ENCODE measurements around the gene ITGA6.
"Not testable (repeated sequence)": the region's sequence is repeated elsewhere in the genome, so short reads cannot be mapped to it uniquely, and the experiment has no call there.

ITGA6 gene

GRCh38 chr2:172516299-172516698 is 88.9 kb downstream of the ITGA6 start:
- DNase-seq (ENCODE audit: low spot score), result no peak

DNA sequence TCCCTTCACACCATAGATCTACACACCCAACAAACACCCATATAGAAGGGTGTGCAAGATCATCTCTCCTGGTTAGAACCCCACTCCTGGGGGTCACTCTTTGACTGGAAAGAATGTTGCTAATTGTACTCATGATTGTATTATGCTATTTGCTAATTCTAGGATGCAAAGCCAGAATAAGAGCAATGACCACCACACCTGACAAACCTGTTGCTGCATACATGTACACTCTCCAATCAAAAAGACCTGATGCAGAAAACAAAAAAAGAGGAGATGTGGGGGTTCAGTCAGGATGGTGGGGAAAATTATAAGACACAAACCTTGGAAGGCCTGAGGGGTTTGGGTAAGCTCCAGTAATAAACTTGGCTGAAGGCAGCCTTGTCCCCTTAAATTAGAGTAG is 91.6 kb downstream of the ITGA6 start:
- no peak for DNase-seq (ENCODE audit: low spot score)

- no peak for DNase-seq (ENCODE audit: low spot score)
These were observed 98.2 kb downstream of the ITGA6 start for GRCh38 chr2:172525601-172526000.

DNA sequence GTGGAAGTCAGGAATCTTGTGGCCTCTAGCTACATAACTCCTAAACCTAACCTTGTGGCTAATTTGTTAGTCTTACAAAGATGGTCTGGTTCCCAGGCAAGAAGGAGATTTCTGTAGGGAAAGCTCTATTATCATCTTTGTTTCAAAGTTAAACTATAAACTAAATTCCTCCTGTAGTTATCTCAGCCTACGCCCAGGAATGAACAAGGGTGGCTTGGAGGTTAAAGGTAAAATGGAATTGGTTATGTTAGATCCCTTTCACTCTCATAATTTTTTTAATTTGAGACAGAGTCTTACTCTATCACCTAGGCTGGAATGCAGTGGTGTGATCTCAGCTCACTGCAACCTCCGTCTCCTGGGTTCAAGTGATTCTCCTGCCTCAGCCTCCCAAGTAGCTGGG is 103.9 kb downstream of the ITGA6 start:
- DNase-seq (ENCODE audit: low spot score), result no peak

GRCh38 chr2:172532461-172532860 is 105.1 kb downstream of the ITGA6 start:
- not testable (repeated sequence) for DNase-seq (ENCODE audit: low spot score)

- DNase-seq (ENCODE audit: low spot score), result no peak
These were observed 106.3 kb downstream of the ITGA6 start for GRCh38 chr2:172533687-172534086.

- no peak for DNase-seq (ENCODE audit: low spot score)
These were observed 107.7 kb downstream of the ITGA6 start for GRCh38 chr2:172535119-172535518.

DNA sequence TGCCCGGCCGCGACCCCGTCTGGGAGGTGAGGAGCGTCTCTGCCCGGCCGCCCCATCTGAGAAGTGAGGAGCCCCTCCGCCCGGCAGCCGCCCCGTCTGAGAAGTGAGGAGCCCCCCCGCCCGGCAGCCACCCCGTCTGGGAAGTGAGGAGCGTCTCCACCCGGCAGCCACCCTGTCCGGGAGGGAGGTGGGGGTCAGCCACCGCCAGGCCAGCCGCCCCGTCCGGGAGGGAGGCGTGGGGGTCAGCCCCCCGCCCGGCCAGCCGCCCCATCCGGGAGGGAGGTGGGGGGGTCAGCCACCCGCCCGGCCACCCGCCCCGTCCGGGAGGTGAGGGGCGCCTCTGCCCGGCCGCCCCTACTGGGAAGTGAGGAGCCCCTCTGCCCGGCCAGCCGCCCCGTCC is 110.5 kb downstream of the ITGA6 start:
- not testable (repeated sequence) for DNase-seq (ENCODE audit: low spot score)

GRCh38 chr2:172539767-172540166 is 112.4 kb downstream of the ITGA6 start:
- no peak for DNase-seq (ENCODE audit: low spot score)

DNA sequence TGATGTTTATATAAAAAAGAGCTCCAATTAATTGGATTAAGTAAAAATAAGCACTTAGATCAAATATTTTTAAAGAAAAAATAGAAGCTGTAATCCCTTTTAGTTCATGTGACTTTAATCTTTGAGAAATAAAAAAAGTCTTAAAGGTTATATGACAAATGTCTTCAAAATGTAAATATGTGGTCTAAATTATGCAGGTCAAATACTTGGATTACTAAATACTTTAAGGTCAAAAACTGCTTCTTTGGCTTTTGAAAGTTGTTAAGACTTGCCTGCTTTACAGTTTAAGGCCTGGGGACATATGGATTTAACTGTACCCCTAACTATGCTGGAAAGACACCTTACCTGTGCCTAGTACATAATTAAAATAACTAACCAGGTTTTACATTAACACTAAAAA is 113.0 kb downstream of the ITGA6 start:
- DNase-seq (ENCODE audit: low spot score), result no peak

GRCh38 chr2:172545408-172546075 is 118.2 kb downstream of the ITGA6 start:
- no peak for DNase-seq (ENCODE audit: low spot score)

DNA sequence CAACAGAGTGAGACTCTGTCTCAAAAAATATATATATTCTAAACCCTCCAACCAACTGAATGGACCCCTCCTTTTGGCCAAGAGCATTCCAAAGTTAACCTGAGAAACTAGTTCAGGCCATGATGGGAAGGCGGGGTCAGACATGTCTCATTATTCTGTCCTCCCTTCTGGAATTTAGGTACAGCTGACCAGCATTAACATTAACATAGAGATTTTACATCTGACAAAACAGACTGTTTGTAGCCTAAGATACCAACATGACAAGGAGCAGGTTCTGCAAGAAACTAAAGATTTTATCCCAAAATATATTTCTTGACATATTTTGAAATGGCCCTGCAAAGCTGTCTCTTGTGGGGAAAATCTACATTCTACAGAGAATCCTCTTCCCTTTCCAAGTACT is 121.7 kb downstream of the ITGA6 start:
- DNase-seq (ENCODE audit: low spot score), result no peak

GRCh38 chr2:172549802-172550201 is 122.4 kb downstream of the ITGA6 start:
- DNase-seq (ENCODE audit: low spot score), result not testable (repeated sequence)

- no peak for DNase-seq (ENCODE audit: low spot score)
These were observed 123.0 kb downstream of the ITGA6 start for GRCh38 chr2:172550419-172550818.

GRCh38 chr2:172551271-172551670 is 123.9 kb downstream of the ITGA6 start:
- DNase-seq (ENCODE audit: low spot score), result no peak

DNA sequence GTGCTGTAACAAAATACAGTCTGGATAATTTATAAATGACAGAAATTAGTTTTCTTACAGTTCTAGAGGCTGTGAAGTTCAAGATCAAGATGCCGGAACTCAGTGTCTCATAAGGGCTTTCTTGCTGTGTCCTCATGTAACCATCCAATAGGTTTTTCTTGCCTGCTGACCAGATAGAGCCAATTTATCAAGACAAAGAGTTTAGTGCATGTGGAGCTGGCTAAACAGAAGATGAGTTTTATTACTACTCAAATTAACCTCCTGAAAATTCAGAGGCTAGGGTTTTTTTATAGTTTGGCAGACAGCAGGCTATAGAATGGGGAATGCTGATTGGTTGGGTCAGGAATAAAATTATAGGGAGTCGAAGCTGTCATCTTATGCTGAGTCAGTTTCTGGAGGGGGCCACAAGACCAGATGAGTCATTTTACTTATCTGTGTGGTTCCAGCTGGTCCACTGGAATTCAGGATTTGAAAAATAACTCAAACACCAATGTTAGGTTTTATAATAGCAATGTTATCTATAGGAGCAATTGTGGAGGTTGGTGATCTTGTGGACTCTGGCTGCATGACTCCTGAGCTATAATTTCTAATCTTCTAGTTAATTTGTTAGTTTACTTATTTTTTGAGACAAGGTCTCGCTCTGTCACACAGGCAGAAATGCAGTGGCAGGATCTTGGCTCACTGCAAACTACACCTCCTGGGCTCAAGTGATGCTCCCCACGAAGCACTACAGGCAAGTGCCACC is 125.3 kb downstream of the ITGA6 start:
- DNase-seq (ENCODE audit: low spot score), result no peak

DNA sequence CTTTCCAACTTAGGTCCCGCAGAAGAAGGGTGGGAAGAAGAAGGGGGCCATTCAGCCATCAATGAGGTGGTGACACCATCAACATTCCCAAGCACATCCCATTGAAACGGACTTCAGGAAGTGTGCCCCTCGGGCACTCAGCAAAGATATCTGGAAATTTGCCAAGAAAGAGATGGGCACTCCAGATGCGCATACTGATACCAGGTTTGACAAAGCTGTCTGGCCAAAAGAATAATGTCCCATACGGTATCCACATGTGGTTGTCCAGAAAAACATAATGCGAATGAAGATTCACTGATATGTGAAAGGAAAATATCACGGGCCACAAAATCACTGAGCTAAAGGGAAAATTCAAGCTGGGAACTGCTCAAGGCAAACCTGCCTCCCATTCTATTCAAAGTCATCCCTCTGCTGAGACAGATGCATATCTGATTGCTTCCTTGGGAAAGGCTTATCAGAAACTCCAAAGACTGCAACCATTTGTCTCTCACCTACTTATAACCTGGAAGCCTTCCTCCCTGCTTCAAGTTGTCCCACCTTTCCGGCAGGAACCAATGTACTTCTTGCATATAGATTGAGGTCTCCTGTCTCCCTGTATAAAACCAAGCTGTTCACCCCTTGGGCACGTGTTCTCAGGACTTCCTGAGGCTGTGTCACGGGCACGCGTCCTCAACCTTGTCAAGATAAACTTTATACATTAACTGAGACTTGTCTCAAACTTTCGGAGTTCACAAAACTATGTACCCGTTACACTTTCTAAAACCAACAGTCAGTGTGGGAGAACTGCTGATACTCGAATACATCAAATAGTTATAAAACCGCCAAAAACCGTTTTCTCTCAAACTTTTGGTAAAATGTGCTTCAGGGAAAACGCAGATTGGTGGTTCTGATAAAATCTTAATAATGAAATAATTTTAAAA is 127.2 kb downstream of the ITGA6 start:
- no peak for DNase-seq (ENCODE audit: low spot score)

- no peak for DNase-seq (ENCODE audit: low spot score)
These were observed 127.8 kb downstream of the ITGA6 start for GRCh38 chr2:172555272-172555521.
